ENCODE data around the gene COX8A. TPM values are rescaled to one million over a fixed set of nuclear protein-coding genes. Genes with fewer than 3 reads are reported as not detected.

The COX8A gene
- total and polyA plus RNA-seq, 2 of the 8 experiments (the other 6 are each of a cell fraction or from before 2014, with no cell fraction given) = 365 to 1,720 TPM

- Histone ChIP-seq H3K9me3 (ENCODE audit: insufficient read depth in 2 of 2, low read depth in 1 of 2, low read length in 1 of 2) (no peaks in the 10 kb centered on the region), H4K20me1 (replicated peaks in 1 of 2; ENCODE audit: control insufficient read depth in 1 of 2, insufficient read depth in 2 of 2, low read length in 2 of 2) (peaks cover 4 to 7% of the 10 kb centered on the region in 2 experiments), H3K56ac (replicated peaks; ENCODE audit: insufficient read length, low read depth, low read length) (peak overlapping the region; percentile 2), H3K18ac (ENCODE audit: extremely low read depth, low read length) (no peak overlapping the region), H4K91ac (replicated peaks; ENCODE audit: insufficient read length, low read length) (no peak overlapping the region), H3K4me1 (replicated peaks in 1 of 4; ENCODE audit: control insufficient read depth in 3 of 4, insufficient read depth in 4 of 4, low read length in 3 of 4) (no peaks in the 10 kb centered on the region; a peak in 1 of 7 replicates), H3K27me3 (replicated peaks in 1 of 4; ENCODE audit: control insufficient read depth in 3 of 4, extremely low read depth in 1 of 4, insufficient read depth in 3 of 4, low read length in 3 of 4) (no peaks in the 10 kb centered on the region), H2BK15ac (ENCODE audit: low read length) (no peak overlapping the region), H2BK120ac (replicated peaks; ENCODE audit: low read depth, low read length) (no peak overlapping the region), H4K5ac (ENCODE audit: insufficient read length, low read depth, low read length) (no peak overlapping the region), H3K79me1 (ENCODE audit: low read depth, low read length) (peaks cover 3% of the 10 kb centered on the region; the same call in 1 of the 2 replicates), H2AFZ (ENCODE audit: low read length) (no peak overlapping the region), H3K27ac (ENCODE audit: low read depth, low read length) (peak overlapping the region; percentile 12; the same call in 1 of the 2 replicates), H2AK5ac (ENCODE audit: low read depth, low read length) (no peak overlapping the region), H3K23ac (ENCODE audit: insufficient read length) (no peak overlapping the region), H3K4me2 (ENCODE audit: insufficient read depth in 1 of 2, low read depth in 2 of 2, low read length in 2 of 2) (peak overlapping the region; percentile 80 to 92), H3K9ac (replicated peaks in 1 of 4; ENCODE audit: extremely low read depth in 1 of 4, low read depth in 3 of 4, low read length in 3 of 4) (peak overlapping the region in 3 of 4 experiments; percentile 64 to 96 (median 86); a peak in 6 of 7 replicates), H2BK20ac (ENCODE audit: low read length) (no peak overlapping the region), H3K4me3 (ENCODE audit: extremely low read depth in 1 of 4, insufficient read depth in 2 of 4, low read depth in 3 of 4, low read length in 4 of 4) (peak overlapping the region; percentile 65 to 99 (median 76)), H3K14ac (ENCODE audit: insufficient read length) (no peak overlapping the region), H3K4ac (replicated peaks; ENCODE audit: insufficient read length, low read depth, low read length) (peak overlapping the region; percentile 32), H3K23me2 (ENCODE audit: low read depth, low read length) (peaks cover 12% of the 10 kb centered on the region), H4K8ac (ENCODE audit: extremely low read depth, insufficient read depth, low read length) (no peak overlapping the region; the same call in 1 of the 2 replicates), H3K36me3 (ENCODE audit: control insufficient read depth in 2 of 4, insufficient read depth in 4 of 4, low read length in 3 of 4) (peaks cover 0 to 3% (median 2%) of the 10 kb centered on the region in 4 experiments; a peak in 4 of 8 replicates), H2BK12ac (ENCODE audit: low read depth, low read length) (no peak overlapping the region), H3K79me2 (ENCODE audit: control insufficient read depth in 1 of 2, insufficient read depth in 2 of 2, low read length in 2 of 2) (peaks cover 4 to 49% of the 10 kb centered on the region in 2 experiments), H2BK5ac (ENCODE audit: low read depth, low read length) (no peak overlapping the region)
- FAIRE-seq (no peak), DNase-seq (ENCODE audit: low read depth in 1 of 2, low spot score in 2 of 2) (no peak)
- CTCF ChIA-PET (ENCODE audit: partially characterized antibody) = interaction anchor here (1.0 to 7.1 kb wide), 2 partner anchors 18 to 25 kb away, joined by 5 to 129 read pairs; partner anchors contain the start of gene RCOR2
- POLR2A ChIA-PET (ENCODE audit: partially characterized antibody) = interaction anchor here (0.8 to 11.5 kb wide), 3 partner anchors 13 to 102 kb away, joined by 3 to 173 read pairs (median 3); partner anchors contain the start of gene RCOR2
- 11% methylated on average over 26 of the region's 26 CpGs; no CpG with 5 or more reads in 1 of the 2 experiments for WGBS, 2 experiments (ENCODE audit: extremely low coverage in 1 of 2, insufficient coverage in 1 of 2, insufficient read length in 1 of 2, insufficient replicate concordance in 2 of 2, low coverage in 1 of 2, low lambda C conversion rate in 2 of 2, missing lambda C conversion rate in 1 of 2)
- 0 out of 2 replicates have a peak, but pooled peaks have one; percentile 21 for TF ChIP-seq PHF8 (conservative IDR thresholded peaks at IDR 0.05; ENCODE audit: low read depth, low read length)
- TF ChIP-seq SRF (IDR thresholded peaks at IDR 0.05; ENCODE audit: low read depth, low read length) = no peak
- no peak for TF ChIP-seq BRCA1 (IDR thresholded peaks at IDR 0.05; ENCODE audit: low read depth, low read length)
- no peak for TF ChIP-seq JUND (IDR thresholded peaks at IDR 0.05; ENCODE audit: low read length)
- TF ChIP-seq KDM5A (IDR thresholded peaks at IDR 0.05; ENCODE audit: low read length) = peak; percentile 34; the same call in 1 of the 2 replicates
- 0 out of 2 replicates have a peak, but pooled peaks have one; percentile 6 for TF ChIP-seq RBBP5 (IDR thresholded peaks at IDR 0.05; ENCODE audit: borderline replicate concordance, low read depth, low read length)
- peak in 1 of 2 experiments; percentile 15; a peak in 1 of 4 replicates for TF ChIP-seq SIN3A (conservative IDR thresholded peaks at IDR 0.05 in 1 of 2, IDR thresholded peaks at IDR 0.05 in 1 of 2; ENCODE audit: low read depth in 1 of 2, low read length in 2 of 2)
These were observed 35.0 kb upstream of the COX8A start for GRCh38 chr11:63939397-63939891.
